HEK293 (cell line): Measurements from ENCODE around the gene XPA.

Experiments
- CTCF ChIA-PET: fragments of 350-600 bp; formaldehyde crosslinking; extraction: SDS; loops from one replicate; lab custom pipeline; 2021; ENCODE audit warnings: antibody characterized with exemption; lab: Yijun Ruan, JAX
- POLR2A ChIA-PET: fragments of 300-600 bp; formaldehyde crosslinking; extraction: SDS; loops from one replicate; lab custom pipeline; 2020; ENCODE audit warnings: antibody characterized with exemption, inconsistent platforms; lab: Yijun Ruan, JAX
- H3K27ac ChIP-seq: fragments of 200-500 bp; sonication (Bioruptor generic); 2 replicates; pipeline ENCODE4 v1.5.1; 2014; ENCODE audit warnings: low read depth, low read length, control low read depth, inconsistent platforms; ENCODE audit errors: extremely low read depth
- H3K36me3 ChIP-seq, 2 experiments: fragments of 200-500 bp in 1 of 2; sonication (Bioruptor generic) in 1 of 2; 1 replicate in 1 of 2; 2 replicates in 1 of 2; pipeline ENCODE4 v1.5.1; 2014 to 2017; ENCODE audit warnings: inconsistent platforms in 2 of 2, low read length in 2 of 2; ENCODE audit not compliant: control insufficient read depth in 2 of 2, insufficient read depth in 1 of 2
- H3K4me1 ChIP-seq: fragments of 200-500 bp; sonication (Bioruptor generic); 2 replicates; pipeline ENCODE4 v1.5.1; 2014; ENCODE audit warnings: mild to moderate bottlenecking, low read length, inconsistent platforms; ENCODE audit not compliant: control insufficient read depth, insufficient read depth
- H3K4me3 ChIP-seq: 2 replicates; pipeline ENCODE4 v1.5.1; 2011; ENCODE audit warnings: low read depth, mild to moderate bottlenecking, control low read depth, low read length, moderate library complexity
- H3K9me3 ChIP-seq: fragments of 200-500 bp; sonication (Bioruptor generic); 2 replicates; pipeline ENCODE4 v1.5.1; 2014; ENCODE audit warnings: low read depth, low read length, inconsistent platforms; ENCODE audit not compliant: control insufficient read depth, insufficient read depth
- FEZF1 ChIP-seq: fragments of 450-650 bp; formaldehyde crosslinking; IDR thresholded peaks from 2 replicates; pipeline ENCODE4 v1.5.1; 2016; ENCODE audit warnings: missing biosample characterization, missing genetic modification characterization
- GLI4 ChIP-seq: fragments of 450-650 bp; formaldehyde crosslinking; IDR thresholded peaks from 2 replicates; pipeline ENCODE4 v1.5.1; 2016; ENCODE audit warnings: missing biosample characterization, missing genetic modification characterization
- KLF1 ChIP-seq: fragments of 450-650 bp; formaldehyde crosslinking; IDR thresholded peaks from 2 replicates; pipeline ENCODE4 v1.5.1; 2016; ENCODE audit warnings: missing biosample characterization, missing genetic modification characterization
- KLF16 ChIP-seq: fragments of 450-650 bp; formaldehyde crosslinking; IDR thresholded peaks from 2 replicates; pipeline ENCODE4 v1.5.1; 2017; ENCODE audit warnings: missing biosample characterization, missing genetic modification characterization
- OSR2 ChIP-seq: fragments of 450-650 bp; formaldehyde crosslinking; IDR thresholded peaks from 2 replicates; pipeline ENCODE4 v1.5.1; 2016; ENCODE audit warnings: missing biosample characterization, missing genetic modification characterization
- TCF7L2 ChIP-seq: IDR thresholded peaks from 2 replicates; pipeline ENCODE4 v1.6.1; 2011; ENCODE audit warnings: low read depth, mild to moderate bottlenecking, inconsistent platforms, low read length, moderate library complexity, borderline replicate concordance
- ZFP69B ChIP-seq: fragments of 450-650 bp; formaldehyde crosslinking; IDR thresholded peaks from 2 replicates; pipeline ENCODE4 v1.5.1; 2016; ENCODE audit warnings: missing biosample characterization, missing genetic modification characterization
- ZNF146 ChIP-seq: fragments of 450-650 bp; formaldehyde crosslinking; IDR thresholded peaks from 2 replicates; pipeline ENCODE4 v1.5.1; 2016; ENCODE audit warnings: missing biosample characterization, missing genetic modification characterization
- ZNF184 ChIP-seq: fragments of 450-650 bp; IDR thresholded peaks from 2 replicates; pipeline ENCODE4 v1.5.1; 2018; ENCODE audit warnings: missing biosample characterization, mild to moderate bottlenecking, missing genetic modification characterization
- ZNF23 ChIP-seq: fragments of 450-650 bp; formaldehyde crosslinking; IDR thresholded peaks from 2 replicates; pipeline ENCODE4 v1.5.1; 2016; ENCODE audit warnings: missing biosample characterization, missing genetic modification characterization, borderline replicate concordance
- ZNF248 ChIP-seq: fragments of 450-650 bp; formaldehyde crosslinking; IDR thresholded peaks from 2 replicates; pipeline ENCODE4 v1.5.1; 2017; ENCODE audit warnings: missing biosample characterization, missing genetic modification characterization
- ZNF292 ChIP-seq: fragments of 450-650 bp; formaldehyde crosslinking; IDR thresholded peaks from 2 replicates; pipeline ENCODE4 v1.5.1; 2016; ENCODE audit warnings: low read depth, missing biosample characterization, missing genetic modification characterization, borderline replicate concordance
- ZNF426 ChIP-seq: fragments of 450-650 bp; formaldehyde crosslinking; IDR thresholded peaks from 2 replicates; pipeline ENCODE4 v1.5.1; 2017; ENCODE audit warnings: missing biosample characterization, missing genetic modification characterization, mild to moderate bottlenecking, inconsistent platforms, moderate library complexity
- ZNF514 ChIP-seq: fragments of 450-650 bp; formaldehyde crosslinking; IDR thresholded peaks from 2 replicates; pipeline ENCODE4 v1.5.1; 2016; ENCODE audit warnings: missing biosample characterization, missing genetic modification characterization
- ZNF548 ChIP-seq: fragments of 450-650 bp; formaldehyde crosslinking; IDR thresholded peaks from 2 replicates; pipeline ENCODE4 v1.5.1; 2016; ENCODE audit warnings: missing biosample characterization, missing genetic modification characterization
- ZNF629 ChIP-seq: fragments of 450-650 bp; formaldehyde crosslinking; IDR thresholded peaks from 2 replicates; pipeline ENCODE4 v1.5.1; 2017; ENCODE audit warnings: missing biosample characterization, missing genetic modification characterization
- ZNF701 ChIP-seq: fragments of 450-650 bp; formaldehyde crosslinking; IDR thresholded peaks from 2 replicates; pipeline ENCODE4 v1.5.1; 2016; ENCODE audit warnings: missing biosample characterization, missing genetic modification characterization
- ZNF791 ChIP-seq: fragments of 450-650 bp; formaldehyde crosslinking; IDR thresholded peaks from 2 replicates; pipeline ENCODE4 v1.5.1; 2016; ENCODE audit warnings: missing biosample characterization, missing genetic modification characterization
- ZNF837 ChIP-seq: fragments of 450-650 bp; formaldehyde crosslinking; IDR thresholded peaks from 2 replicates; pipeline ENCODE4 v1.5.1; 2016; ENCODE audit warnings: missing biosample characterization, missing genetic modification characterization
- ZXDB ChIP-seq: fragments of 450-650 bp; formaldehyde crosslinking; IDR thresholded peaks from 2 replicates; pipeline ENCODE4 v1.5.1; 2016; ENCODE audit warnings: missing biosample characterization, missing genetic modification characterization
- TF ChIP-seq, protein P1 (sequence below): fragments of 450-650 bp; formaldehyde crosslinking; IDR thresholded peaks from 2 replicates; pipeline ENCODE4 v1.5.1; 2016; ENCODE audit warnings: missing biosample characterization, missing genetic modification characterization
- TF ChIP-seq, protein P2 (sequence below): fragments of 450-650 bp; formaldehyde crosslinking; IDR thresholded peaks from 2 replicates; pipeline ENCODE4 v1.5.1; 2016; ENCODE audit warnings: missing biosample characterization, missing genetic modification characterization
- TF ChIP-seq, protein P3 (sequence below): fragments of 450-650 bp; formaldehyde crosslinking; IDR thresholded peaks from 2 replicates; pipeline ENCODE4 v1.5.1; 2016; ENCODE audit warnings: missing biosample characterization, missing genetic modification characterization
- TF ChIP-seq, protein P4 (sequence below): fragments of 450-650 bp; formaldehyde crosslinking; conservative IDR thresholded peaks from 2 replicates; pipeline ENCODE4 v1.5.1; 2016; ENCODE audit warnings: low read depth, missing biosample characterization, missing genetic modification characterization
- TF ChIP-seq, protein P5 (sequence below): fragments of 450-650 bp; formaldehyde crosslinking; IDR thresholded peaks from 2 replicates; pipeline ENCODE4 v1.5.1; 2016; ENCODE audit warnings: missing biosample characterization, missing genetic modification characterization

XPA gene

DNA sequence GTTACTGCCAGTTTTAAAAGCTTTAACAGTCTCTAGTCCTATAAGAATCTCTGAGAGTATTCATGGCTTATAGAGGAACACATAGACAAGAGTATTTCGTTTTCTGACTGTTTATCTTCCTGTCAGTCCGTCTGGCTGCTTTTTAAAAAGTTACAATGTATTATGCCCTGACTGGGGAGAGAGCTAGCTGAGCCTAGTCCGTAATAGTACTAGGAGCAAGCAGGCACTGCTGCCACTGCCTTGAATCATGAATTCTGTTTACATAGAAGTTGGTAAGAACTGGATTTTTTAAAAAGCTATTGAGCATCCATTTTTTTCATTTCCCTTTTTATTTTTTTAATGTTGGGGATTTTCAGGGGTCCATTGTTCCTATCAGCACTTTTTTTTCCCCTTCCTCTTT lies 26.6 kb downstream of the XPA start:
- CTCF ChIA-PET = interaction anchor here (1.0 to 1.4 kb wide), 3 partner anchors 11 to 230 kb away, joined by 3 to 5 read pairs (median 4); no protein-coding TSS in a partner anchor
- no peaks in the 10 kb centered on the region for H3K9me3 ChIP-seq
- peaks cover 23 to 99% of the 10 kb centered on the region in 2 experiments for H3K36me3 ChIP-seq
- H3K4me1 ChIP-seq = no peaks in the 10 kb centered on the region
- H3K27ac ChIP-seq = no peak overlapping the region
- no peak for TF ChIP-seq ZXDB (tag by site-specific recombination)
- no peak for TF ChIP-seq ZNF184 (tag by site-specific recombination)
- TF ChIP-seq KLF16 = no peak
- TF ChIP-seq ZNF146 (tag by site-specific recombination) = no peak
- no peak for TF ChIP-seq TCF7L2
- TF ChIP-seq ZNF426 = no peak
- TF ChIP-seq ZNF791 (tag by site-specific recombination) = no peak
- TF ChIP-seq, protein P1, sequence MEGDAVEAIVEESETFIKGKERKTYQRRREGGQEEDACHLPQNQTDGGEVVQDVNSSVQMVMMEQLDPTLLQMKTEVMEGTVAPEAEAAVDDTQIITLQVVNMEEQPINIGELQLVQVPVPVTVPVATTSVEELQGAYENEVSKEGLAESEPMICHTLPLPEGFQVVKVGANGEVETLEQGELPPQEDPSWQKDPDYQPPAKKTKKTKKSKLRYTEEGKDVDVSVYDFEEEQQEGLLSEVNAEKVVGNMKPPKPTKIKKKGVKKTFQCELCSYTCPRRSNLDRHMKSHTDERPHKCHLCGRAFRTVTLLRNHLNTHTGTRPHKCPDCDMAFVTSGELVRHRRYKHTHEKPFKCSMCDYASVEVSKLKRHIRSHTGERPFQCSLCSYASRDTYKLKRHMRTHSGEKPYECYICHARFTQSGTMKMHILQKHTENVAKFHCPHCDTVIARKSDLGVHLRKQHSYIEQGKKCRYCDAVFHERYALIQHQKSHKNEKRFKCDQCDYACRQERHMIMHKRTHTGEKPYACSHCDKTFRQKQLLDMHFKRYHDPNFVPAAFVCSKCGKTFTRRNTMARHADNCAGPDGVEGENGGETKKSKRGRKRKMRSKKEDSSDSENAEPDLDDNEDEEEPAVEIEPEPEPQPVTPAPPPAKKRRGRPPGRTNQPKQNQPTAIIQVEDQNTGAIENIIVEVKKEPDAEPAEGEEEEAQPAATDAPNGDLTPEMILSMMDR (tag by site-specific recombination) = no peak
- TF ChIP-seq ZFP69B (tag by site-specific recombination) = no peak
- TF ChIP-seq KLF1 = no peak
- no peak for TF ChIP-seq ZNF292
- TF ChIP-seq, protein P2, sequence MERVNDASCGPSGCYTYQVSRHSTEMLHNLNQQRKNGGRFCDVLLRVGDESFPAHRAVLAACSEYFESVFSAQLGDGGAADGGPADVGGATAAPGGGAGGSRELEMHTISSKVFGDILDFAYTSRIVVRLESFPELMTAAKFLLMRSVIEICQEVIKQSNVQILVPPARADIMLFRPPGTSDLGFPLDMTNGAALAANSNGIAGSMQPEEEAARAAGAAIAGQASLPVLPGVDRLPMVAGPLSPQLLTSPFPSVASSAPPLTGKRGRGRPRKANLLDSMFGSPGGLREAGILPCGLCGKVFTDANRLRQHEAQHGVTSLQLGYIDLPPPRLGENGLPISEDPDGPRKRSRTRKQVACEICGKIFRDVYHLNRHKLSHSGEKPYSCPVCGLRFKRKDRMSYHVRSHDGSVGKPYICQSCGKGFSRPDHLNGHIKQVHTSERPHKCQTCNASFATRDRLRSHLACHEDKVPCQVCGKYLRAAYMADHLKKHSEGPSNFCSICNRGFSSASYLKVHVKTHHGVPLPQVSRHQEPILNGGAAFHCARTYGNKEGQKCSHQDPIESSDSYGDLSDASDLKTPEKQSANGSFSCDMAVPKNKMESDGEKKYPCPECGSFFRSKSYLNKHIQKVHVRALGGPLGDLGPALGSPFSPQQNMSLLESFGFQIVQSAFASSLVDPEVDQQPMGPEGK (tag by site-specific recombination) = no peak
- TF ChIP-seq, protein P3, sequence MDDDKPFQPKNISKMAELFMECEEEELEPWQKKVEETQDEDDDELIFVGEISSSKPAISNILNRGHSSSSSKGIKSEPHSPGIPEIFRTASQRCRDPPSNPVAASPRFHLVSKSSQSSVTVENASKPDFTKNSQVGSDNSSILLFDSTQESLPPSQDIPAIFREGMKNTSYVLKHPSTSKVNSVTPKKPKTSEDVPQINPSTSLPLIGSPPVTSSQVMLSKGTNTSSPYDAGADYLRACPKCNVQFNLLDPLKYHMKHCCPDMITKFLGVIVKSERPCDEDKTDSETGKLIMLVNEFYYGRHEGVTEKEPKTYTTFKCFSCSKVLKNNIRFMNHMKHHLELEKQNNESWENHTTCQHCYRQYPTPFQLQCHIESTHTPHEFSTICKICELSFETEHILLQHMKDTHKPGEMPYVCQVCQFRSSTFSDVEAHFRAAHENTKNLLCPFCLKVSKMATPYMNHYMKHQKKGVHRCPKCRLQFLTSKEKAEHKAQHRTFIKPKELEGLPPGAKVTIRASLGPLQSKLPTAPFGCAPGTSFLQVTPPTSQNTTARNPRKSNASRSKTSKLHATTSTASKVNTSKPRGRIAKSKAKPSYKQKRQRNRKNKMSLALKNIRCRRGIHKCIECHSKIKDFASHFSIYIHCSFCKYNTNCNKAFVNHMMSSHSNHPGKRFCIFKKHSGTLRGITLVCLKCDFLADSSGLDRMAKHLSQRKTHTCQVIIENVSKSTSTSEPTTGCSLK (tag by site-specific recombination) = no peak
- TF ChIP-seq, all 188 proteins: peak for 0
- POLR2A ChIA-PET = no interaction called here
- H3K4me3 ChIP-seq = no peak overlapping the region

DNA sequence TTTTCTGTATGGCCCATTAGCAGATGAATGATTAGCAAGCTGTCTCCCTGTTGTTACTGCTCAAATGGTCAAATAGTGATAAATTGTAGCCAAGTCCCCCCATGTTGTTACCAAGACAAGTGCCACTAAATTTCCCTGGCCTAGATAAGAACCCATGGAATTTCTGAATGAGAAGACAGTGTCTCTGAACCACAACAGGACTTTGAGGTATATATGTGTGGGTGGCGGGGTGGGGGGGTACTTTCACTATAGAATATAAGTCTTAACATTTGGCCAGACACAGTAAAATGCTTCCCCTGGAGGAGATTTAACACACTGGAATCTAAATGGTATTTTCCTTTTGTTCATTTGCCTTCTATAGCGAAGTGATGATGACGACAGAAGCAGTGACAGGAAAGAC lies 28.7 kb downstream of the XPA start:
- POLR2A ChIA-PET = no interaction called here
- no peak overlapping the region for H3K27ac ChIP-seq
- H3K9me3 ChIP-seq = no peaks in the 10 kb centered on the region
- H3K36me3 ChIP-seq = peaks cover 29 to 97% of the 10 kb centered on the region in 2 experiments
- CTCF ChIA-PET = no interaction called here
- H3K4me1 ChIP-seq = no peaks in the 10 kb centered on the region
- no peak overlapping the region for H3K4me3 ChIP-seq
- TF ChIP-seq OSR2 = no peak
- no peak for TF ChIP-seq ZNF23 (tag by site-specific recombination)
- TF ChIP-seq ZNF426 = no peak
- TF ChIP-seq, protein P4, sequence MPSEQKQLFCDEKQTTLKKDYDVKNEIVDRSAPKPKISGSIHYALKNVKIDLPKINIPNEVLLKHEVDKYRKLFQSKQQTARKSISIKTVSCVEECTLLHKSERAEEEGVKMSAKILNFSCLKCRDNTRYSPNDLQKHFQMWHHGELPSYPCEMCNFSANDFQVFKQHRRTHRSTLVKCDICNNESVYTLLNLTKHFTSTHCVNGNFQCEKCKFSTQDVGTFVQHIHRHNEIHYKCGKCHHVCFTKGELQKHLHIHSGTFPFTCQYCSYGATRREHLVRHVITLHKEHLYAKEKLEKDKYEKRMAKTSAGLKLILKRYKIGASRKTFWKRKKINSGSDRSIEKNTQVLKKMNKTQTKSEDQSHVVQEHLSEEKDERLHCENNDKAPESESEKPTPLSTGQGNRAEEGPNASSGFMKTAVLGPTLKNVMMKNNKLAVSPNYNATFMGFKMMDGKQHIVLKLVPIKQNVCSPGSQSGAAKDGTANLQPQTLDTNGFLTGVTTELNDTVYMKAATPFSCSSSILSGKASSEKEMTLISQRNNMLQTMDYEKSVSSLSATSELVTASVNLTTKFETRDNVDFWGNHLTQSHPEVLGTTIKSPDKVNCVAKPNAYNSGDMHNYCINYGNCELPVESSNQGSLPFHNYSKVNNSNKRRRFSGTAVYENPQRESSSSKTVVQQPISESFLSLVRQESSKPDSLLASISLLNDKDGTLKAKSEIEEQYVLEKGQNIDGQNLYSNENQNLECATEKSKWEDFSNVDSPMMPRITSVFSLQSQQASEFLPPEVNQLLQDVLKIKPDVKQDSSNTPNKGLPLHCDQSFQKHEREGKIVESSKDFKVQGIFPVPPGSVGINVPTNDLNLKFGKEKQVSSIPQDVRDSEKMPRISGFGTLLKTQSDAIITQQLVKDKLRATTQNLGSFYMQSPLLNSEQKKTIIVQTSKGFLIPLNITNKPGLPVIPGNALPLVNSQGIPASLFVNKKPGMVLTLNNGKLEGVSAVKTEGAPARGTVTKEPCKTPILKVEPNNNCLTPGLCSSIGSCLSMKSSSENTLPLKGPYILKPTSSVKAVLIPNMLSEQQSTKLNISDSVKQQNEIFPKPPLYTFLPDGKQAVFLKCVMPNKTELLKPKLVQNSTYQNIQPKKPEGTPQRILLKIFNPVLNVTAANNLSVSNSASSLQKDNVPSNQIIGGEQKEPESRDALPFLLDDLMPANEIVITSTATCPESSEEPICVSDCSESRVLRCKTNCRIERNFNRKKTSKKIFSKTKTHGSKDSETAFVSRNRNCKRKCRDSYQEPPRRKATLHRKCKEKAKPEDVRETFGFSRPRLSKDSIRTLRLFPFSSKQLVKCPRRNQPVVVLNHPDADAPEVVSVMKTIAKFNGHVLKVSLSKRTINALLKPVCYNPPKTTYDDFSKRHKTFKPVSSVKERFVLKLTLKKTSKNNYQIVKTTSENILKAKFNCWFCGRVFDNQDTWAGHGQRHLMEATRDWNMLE (tag by site-specific recombination) = no peak
- TF ChIP-seq ZNF248 (tag by site-specific recombination) = no peak
- TF ChIP-seq ZNF701 (tag by site-specific recombination) = no peak
- no peak for TF ChIP-seq ZNF514 (tag by site-specific recombination)
- TF ChIP-seq, protein P5, sequence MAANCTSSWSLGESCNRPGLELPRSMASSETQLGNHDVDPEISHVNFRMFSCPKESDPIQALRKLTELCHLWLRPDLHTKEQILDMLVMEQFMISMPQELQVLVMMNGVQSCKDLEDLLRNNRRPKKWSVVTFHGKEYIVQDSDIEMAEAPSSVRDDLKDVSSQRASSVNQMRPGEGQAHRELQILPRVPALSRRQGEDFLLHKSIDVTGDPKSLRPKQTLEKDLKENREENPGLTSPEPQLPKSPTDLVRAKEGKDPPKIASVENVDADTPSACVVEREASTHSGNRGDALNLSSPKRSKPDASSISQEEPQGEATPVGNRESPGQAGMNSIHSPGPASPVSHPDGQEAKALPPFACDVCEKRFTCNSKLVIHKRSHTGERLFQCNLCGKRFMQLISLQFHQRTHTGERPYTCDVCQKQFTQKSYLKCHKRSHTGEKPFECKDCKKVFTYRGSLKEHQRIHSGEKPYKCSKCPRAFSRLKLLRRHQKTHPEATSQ = no peak
- no peak for TF ChIP-seq ZNF837 (tag by site-specific recombination)
- no peak for TF ChIP-seq ZNF548 (tag by site-specific recombination)
- TF ChIP-seq GLI4 (tag by site-specific recombination) = no peak
- no peak for TF ChIP-seq FEZF1 (tag by site-specific recombination)
- no peak for TF ChIP-seq ZNF629 (tag by site-specific recombination)
